GM21360 (cell line): ENCODE measurements around the gene HMGN4.
"Not testable (repeated sequence)": the region's sequence is repeated elsewhere in the genome, so short reads cannot be mapped to it uniquely, and the experiment has no call there.

Experiments used
- ATAC-seq: cut with Tn5 transposase; IDR thresholded peaks from one replicate; pipeline ENCODE4 v1.9.1; 2021; ENCODE audit warnings: mild to moderate bottlenecking, moderate library complexity; ENCODE audit not compliant: unreplicated experiment

HMGN4 gene

GRCh38 chr6:26522486-26523228 lies 15.5 kb upstream of the HMGN4 start:
- ATAC-seq, result not testable (repeated sequence)

GRCh38 chr6:26524314-26524713 lies 13.9 kb upstream of the HMGN4 start:
- not testable (repeated sequence) for ATAC-seq

- ATAC-seq, result no peak
Observed at GRCh38 chr6:26524722-26525370, 13.3 kb upstream of the HMGN4 start.

GRCh38 chr6:26525838-26526237 lies 12.3 kb upstream of the HMGN4 start:
- ATAC-seq, result no peak

GRCh38 chr6:26526928-26527327 lies 11.2 kb upstream of the HMGN4 start:
- no peak for ATAC-seq

GRCh38 chr6:26530203-26530602 lies 8.0 kb upstream of the HMGN4 start:
- no peak for ATAC-seq

- ATAC-seq, result no peak
Observed at GRCh38 chr6:26531897-26532296, 6.3 kb upstream of the HMGN4 start.

- ATAC-seq, result no peak
Observed at GRCh38 chr6:26532699-26533531, 5.3 kb upstream of the HMGN4 start.

- no peak for ATAC-seq
Observed at GRCh38 chr6:26533532-26533931, 4.6 kb upstream of the HMGN4 start.

GRCh38 chr6:26534681-26535465 lies 3.3 kb upstream of the HMGN4 start:
- no peak for ATAC-seq

GRCh38 chr6:26536571-26537159 lies 1.5 kb upstream of the HMGN4 start:
- no peak for ATAC-seq

- ATAC-seq, result peak; percentile 45
Observed at GRCh38 chr6:26537160-26537845, 863 bp upstream of the HMGN4 start.

GRCh38 chr6:26538572-26538902 lies 371 bp downstream of the HMGN4 start:
- ATAC-seq, result peak; percentile 3

GRCh38 chr6:26539071-26539615 lies 977 bp downstream of the HMGN4 start:
- ATAC-seq, result no peak

GRCh38 chr6:26541579-26541978 lies 3.4 kb downstream of the HMGN4 start:
- no peak for ATAC-seq

- ATAC-seq, result no peak
Observed at GRCh38 chr6:26543953-26544352, 5.8 kb downstream of the HMGN4 start.

- no peak for ATAC-seq
Observed at GRCh38 chr6:26544473-26544872, 6.3 kb downstream of the HMGN4 start.

GRCh38 chr6:26545627-26546026 lies 7.5 kb downstream of the HMGN4 start:
- no peak for ATAC-seq

GRCh38 chr6:26547363-26547762 lies 9.2 kb downstream of the HMGN4 start:
- ATAC-seq, result not testable (repeated sequence)
